Ovary (tissue), 9 donors: ENCODE data around the gene TCF7L1. TPM values are rescaled to one million over a fixed set of nuclear protein-coding genes. Genes with fewer than 3 reads are reported as not detected.
A peak's percentile ranks its signal among the peaks of the same experiment; 100 is the strongest.

ENCODE experiments used
- DNase-seq, 5 donors: peaks; one replicate each; pipeline ENCODE4 v3.0.0-alpha.2; 2019 to 2020
- H3K27ac ChIP-seq, 2 donors: fragments of 200-600 bp; one replicate each; pipeline versions ENCODE4 v1.5.1 to v1.8.0; 2019 to 2022
- H3K27me3 ChIP-seq: fragments of 200-600 bp; one replicate; pipeline ENCODE4 v1.8.0; 2022
- H3K36me3 ChIP-seq: fragments of 200-600 bp; sonication (generic); one replicate; pipeline ENCODE4 v1.5.1; 2019
- H3K4me1 ChIP-seq: one replicate; pipeline ENCODE4 v1.8.1; 2013; ENCODE audit warnings: mild to moderate bottlenecking, moderate library complexity; ENCODE audit not compliant: insufficient read depth
- H3K4me3 ChIP-seq: fragments of 200-600 bp; sonication (generic); one replicate; pipeline ENCODE4 v1.5.1; 2017
- H3K9me3 ChIP-seq, 2 donors: fragments of 200-600 bp in 1 of 2; sonication (generic) in 1 of 2; one replicate each; pipeline versions ENCODE4 v1.5.1 to v1.8.1; 2013 to 2019; ENCODE audit warnings: mild to moderate bottlenecking in 1 of 2, moderate library complexity in 1 of 2
- CTCF ChIP-seq, 3 donors: fragments of 450-650 bp in 2 of 3; fragments of 200-600 bp in 1 of 3; IDR thresholded peaks; one replicate each; pipeline versions ENCODE4 v1.5.1 to v1.8.0; 2016 to 2022; ENCODE audit warnings: antibody characterized with exemption in 3 of 3, mild to moderate bottlenecking in 1 of 3
- EP300 ChIP-seq: sonication (generic); formaldehyde crosslinking; IDR thresholded peaks from one replicate; pipeline ENCODE4 v1.6.1; 2017; ENCODE audit warnings: antibody characterized with exemption
- POLR2A ChIP-seq: fragments of 450-650 bp; IDR thresholded peaks from one replicate; pipeline ENCODE4 v1.6.1; 2017; ENCODE audit warnings: antibody characterized with exemption, mild to moderate bottlenecking, moderate library complexity
- WGBS, 3 donors: extraction: QIAGEN DNeasy Blood & Tissue Kit in 1 of 3; methylation state at CpG; one replicate each; pipeline versions ENCODE4 v1.1.5 to v1.1.7; 2013 to 2017; 5-methylcytosine and 5-hydroxymethylcytosine counted together
- intact Hi-C, 4 donors: fragments of 100-400 bp; cut with DNase I; formaldehyde crosslinking; loops; one replicate each; pipeline versions ENCODE4 v1.11.0 to v1.15.1; 2022 to 2023
- polyA plus RNA-seq, 2 donors: library from polyadenylated mRNA; stranded (reverse); fragments of 200-250 nt in 1 of 2; fragments of 350-450 nt in 1 of 2; fragmentation: Illumina TruSeq in 1 of 2; extraction: RNeasy Lipid Tissue Mini Kit (QIAGEN cat#74804) in 1 of 2; gene quantifications; one replicate each; pipeline ENCODE4 v1.2.3, GENCODE V29; 2013 to 2014
- total RNA-seq, 7 donors: library from RNA; depleted of rRNA in 2 of 7; stranded (reverse); fragments of >200 nt in 2 of 7; fragmentation: NEBNext Ultra II Directional in 3 of 7; extraction: Animal tissue kit (Norgen Biotek cat#: 25700) in 3 of 7; gene quantifications; one replicate each; pipeline versions ENCODE4 v1.1.0 to v1.2.4, GENCODE V29; 2016 to 2023
- donor health status: DM: no; HTN: no; CAD: no; lungs with moderate emphysema.
- donor health status: DM: no; HTN: no; CAD: no.
- donor health status: Bipolar disorder and iron deficiency.
- donor health status: DM: yes; HTN: yes; CAD: no.
- donor health status: DM: no; HTN: no; CAD: no.
- donor health status: DM: yes; HTN: yes; CAD: no.

Gene TCF7L1
- total and polyA plus RNA-seq, 9 donors: 5.2 to 29.8 (median 23.9) TPM

DNA sequence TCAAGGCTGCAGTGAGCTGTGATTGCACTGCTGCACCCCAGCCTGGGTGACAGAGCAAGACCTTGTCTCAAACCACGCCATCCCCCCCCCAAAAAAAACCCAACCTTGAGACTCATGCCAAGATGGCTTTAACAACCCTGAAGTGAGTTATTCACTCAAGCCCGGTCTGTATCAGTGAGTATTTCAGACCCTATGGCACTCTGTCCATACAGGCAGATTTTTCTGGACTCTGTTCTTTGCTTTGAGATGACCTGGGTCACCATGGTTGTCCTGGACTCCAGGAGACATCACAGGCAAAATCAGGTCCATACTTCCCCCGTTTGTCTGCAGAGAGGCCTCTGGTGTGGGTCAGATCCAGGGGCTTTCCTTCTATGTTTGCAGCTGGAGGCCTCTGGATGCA, 102.9 kb downstream of the TCF7L1 start:
- Histone ChIP-seq H3K27me3 (no peaks in the 10 kb centered on the region), H3K4me1 (peaks cover 3% of the 10 kb centered on the region), H3K4me3 (no peak overlapping the region), H3K36me3 (no peaks in the 10 kb centered on the region), H3K27ac (no peak overlapping the region), H3K9me3 (no peaks in the 10 kb centered on the region)
- 94 to 97% (median 96%) methylated on average over 3 of the region's 3 CpGs for WGBS, 3 donors
- TF ChIP-seq CTCF (IDR thresholded peaks at IDR 0.05): no peak
- no peak for TF ChIP-seq POLR2A
- no peak for TF ChIP-seq EP300
- no peak for DNase-seq
- intact Hi-C loops: no loop called here

DNA sequence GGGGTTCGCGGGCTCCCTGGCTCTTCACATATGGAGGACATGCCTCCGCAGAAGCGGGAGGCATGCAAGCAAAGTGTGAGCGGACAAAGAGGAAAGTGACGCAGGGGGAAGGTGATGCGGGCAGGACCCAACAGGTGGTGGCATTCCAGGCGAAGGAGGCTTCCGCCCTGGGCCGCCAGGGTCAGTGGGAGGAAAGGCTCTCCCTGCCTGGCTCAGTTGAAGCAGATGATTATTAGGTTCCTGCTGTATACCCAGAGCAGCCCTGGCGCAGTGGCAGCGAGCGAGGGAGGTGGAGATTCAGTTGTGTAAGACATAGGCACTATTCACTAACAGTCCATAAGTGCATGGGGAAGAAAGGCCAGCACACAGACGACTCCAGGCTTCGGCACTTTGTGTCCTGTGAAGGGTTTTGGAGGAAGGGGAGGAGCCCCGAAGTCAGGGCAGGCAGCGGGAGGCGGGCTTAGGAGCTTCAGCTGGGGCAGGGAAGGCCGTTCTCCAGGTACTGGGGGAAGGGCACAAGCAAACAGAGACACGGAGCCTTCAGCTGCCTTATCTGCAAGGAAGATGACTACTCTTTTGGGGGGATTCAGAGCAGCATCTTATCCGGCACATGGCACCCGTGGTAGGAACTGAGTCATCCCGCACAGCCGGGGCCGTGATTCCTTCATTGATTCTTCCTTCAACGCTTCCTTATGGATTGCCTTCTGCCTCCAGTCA, 104.8 kb downstream of the TCF7L1 start:
- no peaks in the 10 kb centered on the region for H3K9me3 ChIP-seq
- no peaks in the 10 kb centered on the region for H3K27me3 ChIP-seq
- H3K36me3 ChIP-seq: no peaks in the 10 kb centered on the region
- TF ChIP-seq POLR2A (no peak), EP300 (no peak), CTCF (IDR thresholded peaks at IDR 0.05) (no peak)
- WGBS, 3 donors: 85 to 90% (median 88%) methylated on average over 26 of the region's 26 CpGs
- H3K4me1 ChIP-seq: peaks cover 2% of the 10 kb centered on the region
- H3K4me3 ChIP-seq: no peak overlapping the region
- intact Hi-C loops: no loop called here
- no peak overlapping the region for H3K27ac ChIP-seq
- DNase-seq: peak in 1 of 5 donors; percentile 21

- intact Hi-C loops: no loop called here
- WGBS, 3 donors: 95 to 98% (median 98%) methylated on average over 8 of the region's 8 CpGs
- Histone ChIP-seq H3K27me3 (no peaks in the 10 kb centered on the region), H3K4me1 (peaks cover 2% of the 10 kb centered on the region), H3K4me3 (no peak overlapping the region), H3K27ac (no peak overlapping the region), H3K36me3 (no peaks in the 10 kb centered on the region), H3K9me3 (no peaks in the 10 kb centered on the region)
- DNase-seq: no peak
- TF ChIP-seq CTCF (IDR thresholded peaks at IDR 0.05): no peak
- TF ChIP-seq EP300: no peak
- no peak for TF ChIP-seq POLR2A
These were observed 105.4 kb downstream of the TCF7L1 start for GRCh38 chr2:85238607-85239006.

GRCh38 chr2:85239102-85239501, 105.9 kb downstream of the TCF7L1 start:
- Histone ChIP-seq H3K36me3 (no peaks in the 10 kb centered on the region), H3K9me3 (no peaks in the 10 kb centered on the region), H3K27ac (no peak overlapping the region), H3K4me1 (peaks cover 2% of the 10 kb centered on the region), H3K27me3 (no peaks in the 10 kb centered on the region), H3K4me3 (no peak overlapping the region)
- DNase-seq: no peak
- 88 to 95% (median 91%) methylated on average over 3 of the region's 3 CpGs for WGBS, 3 donors
- TF ChIP-seq CTCF (IDR thresholded peaks at IDR 0.05) (no peak), POLR2A (no peak), EP300 (no peak)
- intact Hi-C loops: no loop called here
